ENCODE measurements around the gene ZNF789. TPM values are rescaled to one million over a fixed set of nuclear protein-coding genes. Genes with fewer than 3 reads are reported as not detected.

ZNF789 gene
- total RNA-seq, 1 donor from 2014 or later: 25.3 TPM

DNA sequence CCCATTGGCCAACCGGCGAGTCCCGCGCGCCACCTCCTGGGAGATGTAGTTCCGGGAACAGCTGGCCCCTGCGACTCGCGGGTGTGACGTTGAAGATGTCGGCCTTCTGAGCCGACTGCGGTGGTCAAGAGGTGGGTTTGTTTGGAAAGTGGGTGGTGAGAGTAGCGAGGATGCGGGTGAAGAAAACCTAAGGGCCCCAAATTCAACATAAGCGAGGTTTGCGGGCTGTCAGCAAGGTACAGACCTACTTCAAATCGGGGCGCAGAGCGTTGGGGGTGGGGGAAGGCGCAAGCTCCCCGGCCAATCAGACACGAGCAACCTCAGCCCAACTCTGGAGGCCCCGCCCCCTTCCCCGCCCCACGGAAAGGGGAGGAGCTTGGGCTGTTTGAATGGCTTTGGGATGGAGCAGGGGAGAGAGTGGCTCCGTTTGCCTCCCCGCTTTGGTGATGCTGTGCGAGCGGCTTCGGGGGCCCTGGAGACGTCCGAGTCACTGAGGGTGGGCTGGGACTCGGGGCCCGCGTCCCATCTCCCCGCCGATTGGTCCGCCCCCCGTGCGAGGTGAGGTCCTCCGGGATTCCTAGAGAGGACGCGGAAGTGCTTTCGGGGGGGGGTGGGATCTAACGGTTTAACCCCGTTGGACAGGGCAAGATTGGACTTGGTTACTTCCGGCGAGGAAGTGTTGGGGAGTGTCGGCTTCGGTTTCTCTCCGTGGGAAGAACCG is 32.1 kb downstream of the ZNF789 start, which contains the start of gene ZKSCAN5:
Gene ZKSCAN5, plus strand, starts transcription at position 60 of the 721 bp plus-strand sequence. CDS start 1,383 bp downstream, outside the sequence.
- DNase-seq: peak; percentile 97

DNA sequence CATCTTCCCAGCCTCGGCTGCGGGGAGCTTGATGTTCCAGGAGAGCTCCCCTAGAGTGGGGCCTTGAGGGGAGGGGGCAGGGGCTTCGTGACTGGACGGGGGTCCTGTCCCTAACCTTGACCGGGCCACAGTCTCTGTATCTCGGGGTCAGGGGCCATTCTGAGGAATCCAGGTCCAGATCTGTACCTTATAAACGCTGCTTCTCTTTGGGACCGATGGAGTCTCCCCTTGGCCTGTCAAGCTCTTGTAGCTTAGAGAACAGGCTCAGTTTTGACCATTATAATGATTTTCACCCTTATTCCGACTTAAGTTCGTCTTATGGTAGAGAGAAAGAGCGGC is 32.6 kb downstream of the ZNF789 start:
- DNase-seq: no peak

DNA sequence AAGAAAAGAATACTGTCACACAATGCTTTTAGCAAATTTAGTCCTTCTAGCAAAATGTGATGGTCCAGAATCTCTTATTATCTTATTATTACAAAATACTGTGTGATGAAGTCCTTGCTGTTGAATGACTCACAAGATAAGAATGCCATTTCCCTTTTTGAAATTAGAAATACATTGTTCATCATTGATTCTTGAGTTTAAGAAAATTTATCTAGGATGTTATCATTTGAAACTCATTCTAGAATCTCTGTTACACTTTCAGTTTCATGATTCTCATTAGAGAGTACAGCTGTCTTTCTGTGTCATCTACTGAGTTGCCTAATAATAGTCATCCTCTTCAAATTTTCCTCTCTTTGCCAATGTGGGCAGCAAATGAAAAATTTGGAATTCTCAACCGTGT is 41.4 kb downstream of the ZNF789 start:
- DNase-seq: no peak

DNA sequence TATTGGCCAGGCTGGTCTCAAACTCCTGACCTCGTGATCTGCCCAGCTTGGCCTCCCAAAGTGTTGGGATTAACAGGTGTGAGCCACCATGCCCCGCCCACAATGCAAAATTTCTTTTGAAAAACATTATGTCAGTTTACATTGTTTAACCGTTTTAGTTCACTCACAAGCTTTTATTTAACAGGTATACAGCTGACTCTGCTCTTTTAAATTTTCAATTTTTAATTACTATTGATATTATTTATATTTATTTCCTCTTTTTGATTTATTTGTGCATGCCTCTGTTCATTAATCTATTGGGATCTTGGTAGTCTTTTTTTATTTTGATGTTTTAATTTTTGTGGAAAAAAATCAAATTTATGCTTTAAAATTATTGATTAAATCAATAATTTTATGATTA is 48.7 kb downstream of the ZNF789 start:
- no peak for DNase-seq

DNA sequence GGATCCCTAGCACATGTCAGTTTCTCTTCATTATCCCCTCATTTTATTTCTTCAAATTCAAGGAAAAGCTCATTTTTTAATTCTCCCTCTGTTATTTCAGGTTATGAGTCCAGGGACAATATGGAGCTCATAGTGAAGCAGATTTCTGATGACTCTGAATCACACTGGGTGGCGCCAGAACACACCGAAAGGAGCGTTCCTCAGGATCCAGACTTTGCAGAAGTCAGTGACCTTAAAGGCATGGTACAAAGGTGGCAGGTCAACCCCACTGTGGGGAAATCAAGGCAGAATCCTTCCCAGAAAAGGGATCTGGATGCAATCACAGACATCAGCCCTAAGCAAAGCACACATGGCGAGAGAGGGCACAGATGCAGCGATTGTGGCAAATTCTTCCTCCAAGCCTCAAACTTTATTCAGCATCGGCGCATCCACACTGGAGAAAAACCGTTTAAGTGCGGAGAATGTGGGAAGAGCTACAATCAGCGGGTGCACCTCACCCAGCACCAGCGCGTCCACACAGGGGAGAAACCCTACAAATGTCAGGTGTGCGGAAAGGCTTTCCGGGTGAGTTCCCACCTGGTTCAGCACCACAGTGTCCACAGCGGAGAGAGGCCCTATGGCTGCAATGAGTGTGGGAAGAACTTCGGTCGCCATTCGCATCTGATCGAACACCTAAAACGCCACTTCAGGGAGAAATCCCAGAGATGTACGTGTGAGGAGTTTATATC is 53.2 kb downstream of the ZNF789 start:
- no peak for DNase-seq

DNA sequence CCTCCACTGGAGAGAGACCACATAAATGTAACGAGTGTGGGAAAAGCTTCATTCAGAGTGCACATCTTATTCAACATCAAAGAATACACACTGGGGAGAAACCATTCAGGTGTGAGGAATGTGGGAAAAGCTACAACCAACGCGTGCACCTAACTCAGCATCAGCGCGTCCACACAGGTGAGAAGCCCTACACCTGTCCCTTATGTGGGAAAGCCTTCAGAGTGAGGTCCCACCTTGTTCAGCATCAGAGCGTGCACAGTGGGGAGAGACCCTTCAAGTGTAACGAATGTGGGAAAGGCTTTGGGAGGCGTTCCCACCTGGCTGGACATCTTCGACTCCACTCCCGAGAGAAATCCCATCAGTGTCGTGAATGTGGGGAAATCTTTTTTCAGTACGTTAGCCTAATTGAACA is 58.7 kb downstream of the ZNF789 start:
- no peak for DNase-seq

DNA sequence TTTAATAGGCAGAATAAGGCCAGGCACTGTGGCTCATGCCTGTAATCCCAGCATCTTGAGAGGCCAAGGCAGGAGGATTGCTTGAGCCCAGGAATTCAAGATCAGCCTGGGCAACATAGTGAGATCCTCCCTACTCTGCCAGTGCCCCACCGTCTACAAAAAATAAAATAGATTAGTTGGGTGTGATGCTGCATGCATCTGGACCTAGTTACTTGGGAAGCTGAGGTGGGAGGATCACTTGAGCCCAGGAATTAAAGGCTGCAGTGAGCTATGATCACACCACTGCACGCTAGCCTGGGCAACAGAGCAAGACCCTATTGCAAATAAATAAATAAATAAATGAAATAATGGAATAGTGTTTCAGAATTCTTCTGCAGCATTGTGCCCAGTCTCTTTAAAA is 63.0 kb downstream of the ZNF789 start:
- no peak for DNase-seq

Other genes starting within 250 kb of the ZNF789 start
- gene MYH16, start 200.1 kb upstream of the ZNF789 start, total RNA-seq: not detected
- gene ARPC1A, start 147.0 kb upstream of the ZNF789 start, total RNA-seq: 72.1 TPM
- 11.9 TPM for gene ARPC1B, start 98.2 kb upstream of the ZNF789 start, total RNA-seq
- gene PDAP1, start 64.3 kb upstream of the ZNF789 start, total RNA-seq: 12.6 TPM
- gene BUD31, start 63.9 kb upstream of the ZNF789 start, total RNA-seq: 55.2 TPM
- gene PTCD1, start 34.1 kb upstream of the ZNF789 start, total RNA-seq: 6.6 TPM
- gene CPSF4, start 33.9 kb upstream of the ZNF789 start, total RNA-seq: 24.2 TPM
- gene ATP5MF, start 6.7 kb upstream of the ZNF789 start, total RNA-seq: 256 TPM
- gene ZNF394, start 27.4 kb downstream of the ZNF789 start, total RNA-seq: 36.3 TPM
- 19.8 TPM for gene ZKSCAN5, start 31.8 kb downstream of the ZNF789 start, total RNA-seq
- gene FAM200A, start 79.2 kb downstream of the ZNF789 start, total RNA-seq: 18.9 TPM
- 79.1 TPM for gene ZNF655, start 85.8 kb downstream of the ZNF789 start, total RNA-seq
- not detected for gene TMEM225B, start 125.4 kb downstream of the ZNF789 start, total RNA-seq
- gene ZSCAN25, start 144.1 kb downstream of the ZNF789 start, total RNA-seq: 18.4 TPM
- gene CYP3A5, start 207.1 kb downstream of the ZNF789 start, total RNA-seq: 1.6 TPM